Measurements from ENCODE around the gene ZNF385A.

Gene ZNF385A

GRCh38 chr12:54324617-54325441 lies 59.7 kb downstream of the ZNF385A start, which contains the start of gene COPZ1:
Gene COPZ1 (plus strand): TSS chr12:54325131. CDS start chr12:54325164, 33 bp downstream.
- DNase-seq: peak; percentile 94 to 99

DNA sequence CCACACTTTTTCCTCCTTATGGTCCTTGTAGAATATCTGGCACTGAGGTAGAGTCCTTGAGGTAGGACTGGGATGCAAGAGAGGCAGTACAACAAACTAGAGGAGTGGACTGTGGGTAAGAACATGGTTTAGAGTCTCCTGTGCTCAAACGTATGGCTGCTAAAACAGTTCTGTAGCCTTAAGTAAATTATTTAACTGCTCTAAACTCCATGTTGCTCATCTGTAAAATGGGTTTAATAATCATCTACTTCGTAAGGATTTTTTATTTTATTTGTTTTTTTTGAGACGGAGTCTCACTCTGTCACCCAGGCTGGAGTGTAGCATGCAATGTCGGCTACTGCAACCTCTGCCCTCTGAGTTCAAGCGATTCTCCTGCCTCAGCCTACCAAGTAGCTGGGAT lies 63.2 kb downstream of the ZNF385A start:
- DNase-seq: no peak

Measured in hippocampal formation (tissue), 2 donors.